HPDE6-E6E7 (cell line): ENCODE measurements around the gene IMPA2.

Source experiments
- DNase-seq: peaks from one replicate; pipeline ENCODE4 v3.0.0; 2011; ENCODE audit warnings: missing footprints; ENCODE audit errors: extremely low spot score

Gene IMPA2

DNA sequence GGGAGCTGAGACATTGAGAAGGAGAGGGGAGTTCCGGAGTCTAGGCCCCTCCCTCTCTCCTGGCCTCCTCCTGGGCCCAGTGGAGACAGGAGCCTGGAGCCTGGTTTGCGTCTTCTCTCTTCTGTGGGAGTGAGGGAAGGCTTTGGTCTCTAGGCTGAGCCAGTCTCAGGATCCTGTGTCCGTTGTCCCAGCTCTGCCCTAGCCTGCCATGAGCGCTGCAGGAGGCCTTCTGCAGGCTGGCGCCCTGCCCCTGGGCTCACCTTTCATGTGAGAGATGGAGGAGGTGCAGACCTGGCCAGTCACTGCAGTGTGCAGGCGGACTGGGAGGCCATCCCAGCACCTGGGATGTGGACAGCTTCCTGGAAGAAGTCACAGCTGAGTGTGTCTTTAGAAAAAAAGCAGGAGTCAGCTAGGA lies 8.7 kb downstream of the IMPA2 start:
- no peak for DNase-seq

DNA sequence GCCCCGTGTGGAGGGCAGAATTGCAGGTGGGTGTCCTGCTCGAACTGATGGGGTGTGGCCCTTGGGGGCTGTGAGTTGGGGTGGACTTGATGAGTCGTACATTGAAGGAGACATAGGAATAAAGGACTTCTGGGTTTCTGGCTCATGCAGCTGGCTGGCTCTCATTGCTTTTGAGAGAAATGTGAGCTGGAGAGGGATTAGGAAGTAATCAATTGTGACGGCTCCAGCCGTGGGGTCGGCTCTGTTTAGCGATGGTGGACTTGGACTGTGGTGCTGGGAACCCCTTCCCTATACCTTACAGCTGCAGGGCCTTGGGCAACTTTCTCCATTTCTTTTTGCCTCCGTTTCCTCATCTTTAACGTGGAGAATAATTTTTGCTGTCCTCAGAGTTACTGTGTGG lies 9.2 kb downstream of the IMPA2 start:
- no peak for DNase-seq

DNA sequence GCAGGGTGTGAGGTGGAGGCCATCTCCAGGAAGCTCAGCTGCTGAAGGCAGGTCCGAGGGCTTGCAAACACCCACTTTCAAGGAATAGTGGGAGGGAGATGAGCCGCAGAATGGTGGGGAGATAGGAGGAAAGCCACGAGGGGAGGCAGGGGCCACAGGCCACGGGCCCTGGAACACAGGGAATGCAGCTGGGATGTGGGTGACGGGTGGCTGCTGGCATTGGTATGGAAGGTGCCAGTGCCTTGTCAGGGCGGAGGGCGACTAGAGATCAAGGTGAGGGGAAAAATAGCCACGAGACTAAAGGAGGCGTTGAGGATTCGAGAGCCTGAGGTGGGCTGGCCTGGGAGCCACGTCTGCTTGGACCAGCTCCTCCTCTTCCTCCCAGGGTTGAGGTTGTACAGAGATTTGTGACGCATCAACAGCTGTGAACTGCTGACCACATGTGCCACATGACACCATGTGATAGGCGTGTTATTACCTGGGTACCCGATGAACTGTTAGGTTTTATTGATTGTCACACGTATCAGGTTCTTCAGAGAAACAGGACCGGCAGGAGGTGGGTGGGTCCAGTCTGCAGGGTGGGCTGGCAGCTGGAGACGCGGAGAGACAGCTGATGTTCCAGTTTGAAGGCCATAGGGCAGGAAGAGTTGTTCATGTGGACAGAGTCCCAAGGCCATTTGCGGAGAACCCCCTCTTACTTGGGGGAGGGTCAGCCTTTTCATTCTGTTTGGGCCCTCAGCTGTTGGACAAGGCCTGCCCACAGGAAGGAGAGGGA lies 9.9 kb downstream of the IMPA2 start:
- no peak for DNase-seq

DNA sequence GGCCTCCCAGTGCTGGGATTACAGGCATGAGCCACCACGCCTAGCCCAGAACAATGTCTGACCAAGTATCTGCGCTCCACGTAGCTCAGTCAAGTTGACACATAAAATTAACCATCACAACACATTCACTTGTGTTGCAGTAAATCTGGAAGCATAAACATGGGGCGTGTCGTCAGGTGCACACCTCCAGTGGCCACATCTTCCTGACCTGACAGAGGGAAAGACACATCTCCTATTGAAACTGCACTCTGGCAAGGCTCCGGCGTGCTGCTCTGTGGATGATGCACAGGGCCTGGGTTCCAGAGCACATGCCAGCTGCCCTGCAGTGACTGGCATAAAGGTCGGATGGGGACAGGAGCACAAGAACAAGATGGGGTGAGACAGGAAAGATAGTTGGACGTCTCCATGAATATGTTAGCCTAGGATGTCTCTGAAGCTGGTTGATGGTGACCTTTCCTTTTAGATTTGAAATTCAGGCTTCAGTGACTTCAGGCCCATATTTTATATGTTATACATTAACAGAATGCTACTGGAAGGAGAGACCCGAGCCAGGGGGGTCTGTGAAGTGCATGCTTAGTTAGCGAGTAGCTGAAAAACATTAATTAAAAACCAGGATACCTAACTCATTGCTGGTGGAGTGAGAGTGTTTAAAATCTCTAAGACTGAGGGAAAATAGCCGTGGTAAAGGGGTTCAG lies 10.9 kb downstream of the IMPA2 start:
- no peak for DNase-seq

DNA sequence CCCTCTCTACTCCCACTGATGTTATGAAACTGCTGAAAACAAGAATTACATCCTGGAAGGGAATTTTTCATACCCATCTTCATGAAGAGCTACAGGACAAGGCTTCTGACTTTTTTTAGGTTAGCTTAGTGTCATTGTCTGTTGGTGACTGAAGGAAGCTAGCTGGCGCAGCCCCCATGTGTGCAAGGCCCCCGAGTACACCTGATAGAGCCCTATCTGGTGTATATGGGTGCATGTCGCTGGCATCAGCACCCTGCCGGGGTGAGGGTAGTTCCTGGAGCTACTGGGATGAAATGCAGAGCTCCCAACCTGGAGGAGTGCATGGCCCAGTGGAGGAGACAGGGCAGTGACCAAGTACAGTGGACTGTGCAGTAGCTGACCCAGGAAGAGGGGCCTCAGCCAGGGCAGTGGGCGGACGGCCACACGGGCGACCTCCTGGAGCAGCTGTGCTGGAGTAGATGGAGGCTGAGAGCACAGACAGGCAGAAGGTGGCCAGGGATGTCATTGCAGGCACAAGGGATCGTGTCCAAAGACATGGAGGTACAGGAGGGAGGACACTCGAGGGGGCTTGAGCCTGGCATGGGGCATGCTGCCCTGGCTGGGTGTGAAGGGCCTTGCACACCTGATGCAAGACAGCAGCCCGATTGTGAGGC lies 12.1 kb downstream of the IMPA2 start:
- no peak for DNase-seq

DNA sequence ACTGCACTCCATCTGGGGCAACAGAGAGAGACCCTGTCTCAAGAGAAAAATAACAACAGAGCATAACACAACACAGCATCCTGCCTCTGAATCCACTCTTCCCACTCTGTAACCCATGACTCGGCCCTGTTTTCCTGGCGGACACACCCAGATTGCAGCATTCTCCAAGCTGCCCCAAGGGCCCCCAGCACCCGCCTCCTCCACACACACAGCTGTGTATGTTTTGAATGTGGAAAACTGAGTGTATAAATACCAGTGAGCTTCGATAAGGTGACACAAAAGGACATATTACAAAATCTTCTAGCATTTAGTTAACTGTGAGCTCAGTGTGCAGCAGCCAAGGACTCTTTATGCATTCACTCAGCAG lies 13.0 kb downstream of the IMPA2 start:
- no peak for DNase-seq

DNA sequence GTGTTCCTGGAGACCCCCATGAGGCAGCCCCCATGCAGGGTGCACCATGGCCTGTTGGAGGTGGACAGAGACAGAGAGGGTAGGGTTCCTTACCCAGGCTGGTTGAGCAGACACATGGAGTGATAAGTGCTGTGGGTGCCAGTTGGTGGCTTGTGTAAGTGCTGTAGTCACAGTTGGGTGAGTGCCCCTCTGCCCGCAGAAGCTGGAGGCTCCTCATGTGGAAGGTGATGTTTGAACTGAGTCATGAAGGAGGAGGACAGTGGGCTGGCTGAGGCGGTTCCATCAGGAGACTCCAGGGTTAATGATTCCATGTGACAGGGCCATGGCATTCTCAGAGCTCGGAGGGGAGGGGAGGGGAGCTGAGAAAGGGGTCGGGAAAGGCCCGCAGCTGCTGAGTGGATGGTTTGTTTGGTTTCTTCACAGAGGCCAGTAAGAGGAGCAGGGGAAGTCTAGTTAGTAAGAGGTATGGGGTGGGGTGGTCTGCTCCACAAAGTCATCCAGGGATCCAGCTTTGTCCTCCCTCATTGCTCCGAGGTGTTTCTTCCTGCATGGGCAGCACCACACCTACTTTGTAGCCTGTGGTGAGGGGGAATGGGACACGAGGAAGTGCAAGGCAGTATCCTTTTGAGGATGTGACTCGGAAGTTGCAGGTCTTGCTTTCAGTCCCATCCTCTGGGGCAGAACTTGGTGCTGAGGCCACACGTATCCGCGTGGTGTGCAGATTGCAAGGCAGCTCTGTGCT lies 13.6 kb downstream of the IMPA2 start:
- DNase-seq, result no peak

DNA sequence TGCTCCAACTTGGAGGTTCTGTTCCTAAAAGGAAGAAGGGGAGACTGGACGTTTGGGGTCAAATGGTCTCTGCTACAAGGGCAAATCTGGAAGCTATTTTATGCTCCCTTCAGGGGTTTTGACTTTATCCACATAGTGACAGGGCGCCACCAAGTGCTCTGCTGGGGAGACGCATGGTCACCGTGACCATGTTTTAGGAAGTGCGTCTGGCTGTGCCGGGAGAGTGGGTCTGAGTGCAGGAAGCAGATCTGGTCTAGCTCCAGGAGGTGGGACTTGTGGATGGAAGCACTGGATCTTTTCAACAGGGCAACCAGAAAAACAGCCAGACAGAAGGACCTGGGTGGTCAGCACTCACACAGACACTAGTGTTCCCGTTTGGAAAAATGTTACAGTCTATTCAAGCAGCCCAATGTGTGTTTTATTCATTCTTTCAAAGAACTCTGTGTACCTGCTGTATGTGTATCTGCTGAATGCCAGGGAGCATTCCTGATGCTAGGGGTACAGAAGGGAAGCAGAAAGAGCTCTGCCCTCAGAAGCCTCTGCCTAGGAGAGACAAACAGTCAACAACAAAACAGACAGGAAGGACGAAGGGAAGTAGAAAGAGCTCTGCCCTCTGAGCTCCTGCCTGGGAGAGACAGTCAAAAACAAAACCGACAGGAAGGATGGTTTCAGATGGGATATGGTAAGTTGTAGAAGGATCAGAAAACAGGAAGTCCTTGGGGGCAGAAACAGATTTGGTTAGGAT lies 14.3 kb downstream of the IMPA2 start:
- peak; percentile 59 for DNase-seq

DNA sequence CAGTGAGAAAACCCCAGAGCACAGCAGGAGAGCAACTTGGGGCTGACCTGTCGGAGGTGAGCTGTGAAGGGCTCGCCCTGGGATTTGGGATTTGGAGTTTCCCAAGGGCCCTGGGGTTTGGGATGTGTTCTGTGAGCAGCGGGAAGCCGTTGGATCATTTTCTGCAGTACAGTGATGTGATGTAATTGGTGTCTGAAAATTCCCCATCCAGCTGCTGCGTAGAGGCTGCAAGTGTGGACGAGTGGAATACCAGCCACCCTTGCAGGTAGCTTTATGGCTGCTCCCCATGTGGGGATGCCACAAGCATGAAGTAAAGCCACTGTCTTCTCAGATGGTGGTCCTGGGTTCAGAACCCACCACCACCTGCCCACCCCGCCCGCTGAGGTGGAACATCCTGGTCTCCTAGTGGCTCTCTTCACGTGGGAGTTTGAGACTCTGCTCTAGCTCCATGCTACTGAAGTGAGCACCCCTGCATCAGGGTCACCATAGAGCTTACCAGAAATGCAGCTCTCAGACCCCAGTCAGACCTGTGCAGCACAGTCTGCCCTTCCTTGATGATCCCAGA lies 15.0 kb downstream of the IMPA2 start:
- DNase-seq, result no peak

DNA sequence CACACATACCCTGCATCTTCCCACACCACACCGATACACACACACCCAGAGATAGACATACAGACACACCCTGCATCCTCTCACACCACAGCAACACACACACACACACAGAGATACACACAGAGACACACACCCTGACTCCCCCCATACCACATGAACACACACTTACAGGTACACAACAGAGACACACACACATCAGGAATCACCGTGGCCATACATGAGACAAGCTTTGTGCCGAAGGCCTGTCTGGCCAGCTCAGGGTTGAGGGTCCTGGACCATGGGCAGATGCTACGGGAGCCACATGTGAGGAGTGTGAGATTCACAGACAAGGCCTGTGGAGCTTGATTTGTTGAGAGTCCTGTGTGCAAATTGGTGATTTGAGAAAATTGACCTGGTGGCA lies 15.6 kb downstream of the IMPA2 start:
- no peak for DNase-seq

DNA sequence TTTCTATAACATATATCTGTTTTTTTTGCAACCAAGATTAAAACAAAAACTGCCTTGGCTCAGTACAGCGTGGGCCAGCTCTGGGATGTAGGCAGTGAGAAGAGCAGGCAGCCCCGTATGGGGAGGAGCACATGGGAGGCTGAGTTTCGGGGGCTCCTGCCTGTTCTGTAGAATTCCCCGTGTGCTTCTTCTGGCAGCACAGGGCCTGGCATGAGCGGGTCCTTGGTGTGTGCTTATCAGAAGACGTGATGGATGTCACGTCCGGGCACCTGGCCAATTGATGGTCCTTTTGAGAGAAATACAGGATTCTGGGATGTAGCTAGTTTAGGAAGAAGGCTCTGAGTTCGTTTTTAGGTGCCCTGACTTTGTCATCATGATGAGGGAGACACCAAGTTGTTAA lies 16.2 kb downstream of the IMPA2 start:
- no peak for DNase-seq

DNA sequence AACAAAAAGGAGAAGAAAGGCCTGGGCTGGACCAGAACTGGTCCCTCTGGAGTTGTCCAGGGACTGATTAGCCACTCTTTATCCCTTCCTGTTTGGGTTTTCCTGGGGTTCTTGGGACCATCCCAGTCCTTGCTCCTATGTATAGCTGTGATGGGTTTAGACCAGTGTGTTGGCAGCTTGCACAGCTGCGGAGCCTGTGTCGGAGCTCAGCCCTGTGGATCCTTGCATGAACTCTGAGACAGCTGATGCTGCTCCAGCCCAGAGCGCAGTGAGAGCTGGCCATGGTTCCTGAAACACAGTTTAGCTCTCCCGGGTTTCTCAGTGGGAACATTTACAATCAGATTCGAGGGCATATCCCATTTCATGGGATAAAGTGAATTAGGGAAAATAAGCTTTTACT lies 16.9 kb downstream of the IMPA2 start:
- DNase-seq, result no peak

DNA sequence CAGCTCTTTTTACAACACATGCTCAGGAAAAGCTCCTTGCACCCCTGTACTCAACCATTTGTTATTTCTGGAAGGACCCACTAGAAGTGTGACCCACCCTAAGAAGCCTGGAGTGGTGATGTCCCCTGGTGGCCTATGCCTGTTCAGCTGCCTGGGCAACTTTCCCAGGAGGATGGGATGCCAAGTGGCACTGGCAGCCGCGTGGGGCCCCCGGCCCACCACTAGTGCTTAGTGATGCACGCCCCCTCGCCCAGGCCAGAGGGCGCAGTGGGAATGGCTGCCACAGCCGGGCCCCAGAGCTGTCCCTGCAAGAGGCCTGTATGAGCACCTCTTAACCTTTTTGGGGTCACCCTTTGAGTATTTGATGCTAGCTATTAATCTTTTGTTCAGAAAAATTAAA lies 18.1 kb downstream of the IMPA2 start:
- DNase-seq, result no peak

DNA sequence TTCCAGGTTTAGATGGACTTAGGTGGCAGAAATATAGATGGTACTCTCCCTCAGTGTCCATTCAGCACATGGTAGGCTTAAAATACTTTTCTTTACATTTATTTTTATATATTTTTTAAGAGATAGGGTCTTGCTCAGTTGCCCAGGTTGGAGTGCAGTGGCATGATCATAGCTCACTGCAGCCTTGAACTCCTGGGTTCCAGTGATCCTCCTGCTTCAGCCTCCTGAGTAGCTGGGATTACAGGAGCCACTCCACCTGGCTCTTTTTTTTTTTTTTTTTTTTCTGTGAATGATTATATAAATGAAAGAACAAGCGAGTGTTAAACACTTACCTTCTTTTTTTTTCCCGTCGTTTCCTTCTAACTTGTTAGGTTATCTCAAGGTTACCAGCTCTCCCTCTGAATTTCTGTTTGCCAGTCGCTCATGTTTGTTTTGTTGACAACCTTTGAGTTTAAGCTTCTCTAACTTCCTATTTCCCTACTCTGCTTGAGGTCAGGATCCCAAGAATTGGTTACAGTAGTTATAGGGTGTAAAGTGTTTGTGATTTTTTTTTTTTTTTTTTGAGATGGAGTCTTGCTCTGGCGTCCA lies 18.9 kb downstream of the IMPA2 start:
- DNase-seq, result no peak

DNA sequence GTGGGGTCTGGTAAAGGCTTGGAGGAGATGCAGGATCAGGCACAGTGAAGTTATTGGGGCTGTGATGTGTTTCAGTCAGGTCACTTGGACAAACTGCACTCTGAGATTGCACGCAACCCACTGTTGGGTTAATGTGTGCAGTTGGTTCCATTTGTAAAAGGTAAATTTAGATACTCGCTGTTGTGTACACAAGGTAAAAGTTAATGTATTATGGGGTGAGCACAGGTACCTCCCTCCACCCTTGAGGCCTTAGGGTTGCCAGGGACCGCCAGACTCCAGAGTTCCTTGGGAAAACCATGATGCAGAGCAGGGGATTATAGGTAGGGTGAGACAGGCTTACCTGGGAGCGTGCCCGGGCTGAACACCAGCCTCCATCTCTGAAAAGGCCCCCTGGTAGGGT lies 20.1 kb downstream of the IMPA2 start:
- no peak for DNase-seq

DNA sequence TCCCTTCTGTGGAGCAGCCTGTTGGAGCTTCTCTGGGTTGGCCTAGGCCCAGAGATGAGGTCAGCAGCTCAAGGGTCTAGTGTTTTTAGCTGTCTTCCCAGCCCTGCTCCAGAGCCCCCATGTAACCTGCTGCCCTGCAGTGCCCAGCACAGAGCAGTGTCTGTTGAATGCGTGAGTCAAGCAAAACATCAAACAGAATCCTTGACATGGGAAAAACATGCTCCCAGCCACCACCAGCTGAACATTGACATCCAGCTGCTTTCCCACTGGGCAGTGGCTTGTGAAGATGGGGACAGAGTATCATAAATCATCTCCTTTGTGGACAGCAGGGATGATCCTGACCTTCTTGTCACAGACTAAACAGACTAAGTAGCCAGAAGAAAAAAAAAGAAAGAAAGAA lies 22.6 kb downstream of the IMPA2 start:
- no peak for DNase-seq

DNA sequence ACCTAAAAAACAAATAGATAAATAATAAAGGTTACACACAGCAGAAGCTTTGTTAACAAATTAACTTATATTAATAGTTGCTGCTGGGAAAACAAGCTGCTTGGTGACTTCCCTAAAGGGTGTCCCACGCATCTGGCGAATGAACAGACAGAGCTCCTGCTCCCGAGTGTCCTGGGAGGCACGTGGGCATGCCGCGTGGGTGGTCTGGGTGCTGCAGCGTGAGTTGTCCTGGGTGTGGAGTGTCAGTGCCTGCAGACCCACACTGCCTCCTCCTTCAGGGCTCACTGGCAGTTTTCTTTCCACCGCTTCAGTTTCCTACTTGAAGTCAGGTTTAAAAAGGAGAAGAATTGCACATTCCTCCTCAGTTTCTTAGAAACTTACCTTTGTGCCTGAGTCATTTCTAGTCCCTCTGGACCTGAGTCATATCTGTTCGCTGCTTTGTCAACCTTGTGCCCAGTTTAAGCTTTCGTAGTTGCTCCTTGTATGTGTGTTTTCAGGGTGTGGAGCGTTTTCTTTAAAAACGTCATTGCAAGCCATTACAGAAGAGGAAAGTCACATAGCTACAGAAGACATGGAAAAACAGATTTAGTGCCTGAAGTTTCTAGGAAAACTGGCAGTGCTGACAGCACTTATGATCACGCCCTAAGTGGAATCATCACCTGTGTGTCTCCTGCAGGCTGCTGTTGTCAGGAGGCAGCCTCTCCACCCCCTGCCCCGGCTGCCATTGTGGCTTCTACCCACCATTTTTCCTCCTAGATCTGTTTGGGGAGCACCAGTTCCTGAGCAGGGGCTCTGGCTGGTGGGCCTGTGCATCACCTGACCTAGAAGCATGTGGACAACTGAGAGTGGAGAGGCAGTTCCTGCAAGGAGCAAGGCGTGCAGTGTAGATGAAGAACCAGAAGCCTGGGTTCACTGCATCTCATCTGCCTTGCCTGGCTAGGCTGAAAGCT lies 24.5 kb downstream of the IMPA2 start:
- no peak for DNase-seq

DNA sequence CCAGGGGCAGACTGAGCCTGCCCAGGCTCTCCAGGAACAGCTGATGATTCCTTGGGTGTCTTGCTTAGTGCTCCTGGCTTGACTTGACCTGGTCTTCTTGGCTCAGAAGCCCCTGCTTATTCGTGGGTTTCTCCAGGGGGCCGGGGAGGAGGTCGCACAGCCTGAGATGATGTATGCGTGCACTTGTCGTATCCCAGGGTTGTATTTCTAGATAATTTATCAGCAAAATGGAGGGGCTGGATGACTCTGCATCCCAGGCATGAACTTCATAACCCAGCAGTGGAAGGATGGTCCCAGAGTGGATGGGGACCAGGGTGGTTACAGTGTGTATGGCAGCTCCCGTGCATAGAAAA lies 25.2 kb downstream of the IMPA2 start:
- DNase-seq, result no peak

DNA sequence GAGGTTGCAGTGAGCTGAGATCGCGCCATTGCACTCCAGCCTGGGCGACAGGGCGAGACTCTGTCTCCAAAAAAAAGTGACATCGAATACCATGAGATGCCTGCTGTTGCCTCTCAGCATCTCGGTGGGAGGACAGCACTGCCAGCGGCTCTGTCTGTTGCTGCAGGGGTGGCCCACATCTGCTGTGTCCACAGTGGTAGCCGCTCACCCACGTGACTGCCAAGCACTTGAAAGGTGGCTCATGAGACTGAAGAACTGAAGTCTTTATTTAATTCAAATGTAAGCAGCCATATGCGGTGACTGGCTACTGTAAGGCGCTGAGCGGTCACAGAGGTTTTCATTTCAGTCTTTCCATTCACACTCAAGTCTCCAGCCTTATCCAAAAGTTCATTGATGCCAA lies 25.8 kb downstream of the IMPA2 start:
- no peak for DNase-seq

DNA sequence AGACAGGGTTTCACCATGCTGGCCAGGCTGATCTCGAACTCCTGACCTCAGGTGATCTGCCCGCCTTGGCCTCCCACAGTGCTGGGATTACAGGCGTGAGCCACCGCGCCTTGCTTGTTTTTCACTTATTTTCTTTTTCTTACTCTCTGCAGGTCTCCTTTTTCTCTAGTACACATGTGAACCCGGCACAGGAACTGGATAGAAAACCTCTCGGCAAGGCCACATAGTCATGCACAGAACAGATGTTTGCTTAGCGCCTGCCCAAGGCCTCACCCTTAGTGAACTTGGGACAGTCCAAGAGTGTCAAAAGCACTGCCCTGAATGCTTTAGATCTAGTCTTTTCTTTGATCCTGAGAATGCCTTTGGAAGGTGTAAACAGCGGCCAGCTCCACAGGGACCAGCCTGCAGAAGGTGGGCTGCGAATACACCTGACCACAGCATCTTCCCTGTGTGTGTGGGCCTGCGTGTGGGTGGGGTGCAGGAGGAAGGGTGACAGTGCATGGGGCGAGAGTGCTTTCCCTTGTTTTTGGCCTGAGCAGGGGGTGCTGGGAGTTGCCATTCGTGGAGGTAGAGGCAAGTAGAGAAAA lies 27.0 kb downstream of the IMPA2 start:
- DNase-seq, result no peak
